Thoracic aorta (tissue), 2 donors: ENCODE results near the gene MYBPHL. TPM values are rescaled to one million over a fixed set of nuclear protein-coding genes. Genes with fewer than 3 reads are reported as not detected.

Experiments used
- ATAC-seq: fragments of 150-250 bp; one replicate; pipeline ENCODE4 v1.8.0; 2017; ENCODE audit warnings: low read depth; ENCODE audit not compliant: insufficient number of reproducible peaks, low FRiP score
- DNase-seq: peaks from one replicate; pipeline ENCODE4 v3.0.0-alpha.2; 2020; ENCODE audit warnings: low spot score
- H3K27ac ChIP-seq, 2 donors: fragments of 200-600 bp; sonication (generic); 1 replicate in 1 of 2; 2 replicates in 1 of 2; pipeline ENCODE4 v1.5.1; 2016; ENCODE audit warnings: mild to moderate bottlenecking in 2 of 2, moderate library complexity in 2 of 2
- H3K27me3 ChIP-seq: fragments of 200-600 bp; sonication (generic); replicated peaks from 2 replicates; pipeline ENCODE4 v1.6.0; 2016; ENCODE audit warnings: mild to moderate bottlenecking; ENCODE audit not compliant: insufficient read depth
- H3K36me3 ChIP-seq: fragments of 200-600 bp; sonication (generic); one replicate; pipeline ENCODE4 v1.5.1; 2016
- H3K4me1 ChIP-seq, 2 donors: fragments of 200-600 bp; sonication (generic); 1 replicate in 1 of 2; 2 replicates in 1 of 2; pipeline versions ENCODE4 v1.5.1 to v1.6.0; 2016; ENCODE audit warnings: low read depth in 2 of 2, mild to moderate bottlenecking in 1 of 2; ENCODE audit not compliant: control insufficient read depth in 1 of 2
- H3K4me3 ChIP-seq: fragments of 200-600 bp; sonication (generic); 2 replicates; pipeline ENCODE4 v1.5.1; 2016; ENCODE audit warnings: mild to moderate bottlenecking
- H3K9me3 ChIP-seq: fragments of 200-600 bp; sonication (generic); 2 replicates; pipeline ENCODE4 v1.5.1; 2016
- total RNA-seq, 2 donors: library from RNA; depleted of rRNA; stranded (reverse); fragments of >200 nt; gene quantifications; one replicate each; pipeline versions ENCODE4 v1.1.0 to v1.2.3, GENCODE V29; 2016
- TF ChIP-seq, protein P1 (sequence below): fragments of 200-600 bp; sonication (generic); IDR thresholded peaks from one replicate; pipeline ENCODE4 v1.5.1; 2019; ENCODE audit warnings: antibody characterized with exemption

The MYBPHL gene
- total RNA-seq, 2 donors from 2014 or later, result 1.1 TPM; not detected in 1

DNA sequence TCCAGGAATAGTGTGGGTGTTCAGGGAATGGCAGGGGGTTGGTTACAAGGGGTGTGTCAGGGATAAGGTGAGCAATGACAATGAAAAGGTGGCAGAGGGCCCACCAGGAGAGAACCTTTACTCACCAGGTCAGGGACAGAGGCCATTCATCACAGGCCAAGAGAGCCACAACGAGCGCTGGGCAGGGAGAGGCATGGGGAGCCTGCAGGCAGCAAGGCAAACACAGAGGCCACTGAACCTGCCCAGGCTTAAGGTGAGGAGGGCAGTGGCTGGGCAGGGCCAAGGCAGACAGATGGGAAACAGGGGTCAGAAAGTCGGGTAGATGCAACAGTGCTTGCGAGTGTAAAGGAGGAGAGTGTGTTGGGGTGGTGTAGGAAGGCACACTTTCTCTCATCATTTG lies 28.3 kb upstream of the MYBPHL start:
- H3K4me1 ChIP-seq, result no peaks in the 10 kb centered on the region
- no peak overlapping the region for H3K4me3 ChIP-seq
- no peak for ATAC-seq
- no peak for DNase-seq
- H3K36me3 ChIP-seq, result peaks cover 80% of the 10 kb centered on the region
- H3K27me3 ChIP-seq, result no peaks in the 10 kb centered on the region
- H3K27ac ChIP-seq, result no peak overlapping the region
- H3K9me3 ChIP-seq, result peaks cover 5% of the 10 kb centered on the region
- TF ChIP-seq, protein P1, sequence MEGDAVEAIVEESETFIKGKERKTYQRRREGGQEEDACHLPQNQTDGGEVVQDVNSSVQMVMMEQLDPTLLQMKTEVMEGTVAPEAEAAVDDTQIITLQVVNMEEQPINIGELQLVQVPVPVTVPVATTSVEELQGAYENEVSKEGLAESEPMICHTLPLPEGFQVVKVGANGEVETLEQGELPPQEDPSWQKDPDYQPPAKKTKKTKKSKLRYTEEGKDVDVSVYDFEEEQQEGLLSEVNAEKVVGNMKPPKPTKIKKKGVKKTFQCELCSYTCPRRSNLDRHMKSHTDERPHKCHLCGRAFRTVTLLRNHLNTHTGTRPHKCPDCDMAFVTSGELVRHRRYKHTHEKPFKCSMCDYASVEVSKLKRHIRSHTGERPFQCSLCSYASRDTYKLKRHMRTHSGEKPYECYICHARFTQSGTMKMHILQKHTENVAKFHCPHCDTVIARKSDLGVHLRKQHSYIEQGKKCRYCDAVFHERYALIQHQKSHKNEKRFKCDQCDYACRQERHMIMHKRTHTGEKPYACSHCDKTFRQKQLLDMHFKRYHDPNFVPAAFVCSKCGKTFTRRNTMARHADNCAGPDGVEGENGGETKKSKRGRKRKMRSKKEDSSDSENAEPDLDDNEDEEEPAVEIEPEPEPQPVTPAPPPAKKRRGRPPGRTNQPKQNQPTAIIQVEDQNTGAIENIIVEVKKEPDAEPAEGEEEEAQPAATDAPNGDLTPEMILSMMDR, result no peak

DNA sequence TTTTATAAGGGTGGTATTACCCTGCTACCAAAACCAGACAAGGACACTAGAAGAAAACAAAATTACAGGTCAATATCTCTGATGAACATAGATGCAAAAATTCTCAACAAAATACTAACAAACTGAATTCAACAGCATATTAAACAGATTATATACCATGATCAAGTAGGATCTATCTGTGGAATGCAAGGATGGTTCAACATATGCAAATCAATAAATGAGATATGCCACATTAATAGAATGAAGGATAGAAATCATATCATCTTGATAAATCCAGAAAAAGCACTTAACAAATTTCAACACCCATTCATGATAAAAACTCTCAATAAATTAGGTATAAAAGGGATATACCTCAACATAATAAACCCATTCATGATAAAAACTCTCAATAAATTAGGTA lies 24.3 kb upstream of the MYBPHL start:
- peaks cover 78% of the 10 kb centered on the region for H3K36me3 ChIP-seq

GRCh38 chr1:109327285-109327684 lies 20.5 kb upstream of the MYBPHL start:
- Histone ChIP-seq H3K4me1 (no peaks in the 10 kb centered on the region), H3K4me3 (no peak overlapping the region), H3K27ac (no peak overlapping the region), H3K36me3 (peaks cover 81% of the 10 kb centered on the region), H3K9me3 (peaks cover 5% of the 10 kb centered on the region), H3K27me3 (no peaks in the 10 kb centered on the region)
- TF ChIP-seq, protein P1, result no peak
- DNase-seq, result no peak
- ATAC-seq, result no peak

More for the DNA sequence above, 24.3 kb upstream of the MYBPHL start:
- ATAC-seq (no peak), DNase-seq (no peak)
- H3K9me3 ChIP-seq, result peaks cover 5% of the 10 kb centered on the region
- no peak overlapping the region for H3K27ac ChIP-seq
- no peaks in the 10 kb centered on the region for H3K4me1 ChIP-seq
- TF ChIP-seq, protein P1, result no peak
- H3K27me3 ChIP-seq, result no peaks in the 10 kb centered on the region
- H3K4me3 ChIP-seq, result no peak overlapping the region

- DNase-seq, result no peak
- Histone ChIP-seq H3K9me3 (no peaks in the 10 kb centered on the region), H3K36me3 (peaks cover 87% of the 10 kb centered on the region), H3K4me3 (no peak overlapping the region), H3K27ac (no peak overlapping the region), H3K4me1 (no peaks in the 10 kb centered on the region), H3K27me3 (no peaks in the 10 kb centered on the region)
- TF ChIP-seq, protein P1, result no peak
- ATAC-seq, result no peak
These were observed 16.2 kb upstream of the MYBPHL start for GRCh38 chr1:109322974-109323373.

DNA sequence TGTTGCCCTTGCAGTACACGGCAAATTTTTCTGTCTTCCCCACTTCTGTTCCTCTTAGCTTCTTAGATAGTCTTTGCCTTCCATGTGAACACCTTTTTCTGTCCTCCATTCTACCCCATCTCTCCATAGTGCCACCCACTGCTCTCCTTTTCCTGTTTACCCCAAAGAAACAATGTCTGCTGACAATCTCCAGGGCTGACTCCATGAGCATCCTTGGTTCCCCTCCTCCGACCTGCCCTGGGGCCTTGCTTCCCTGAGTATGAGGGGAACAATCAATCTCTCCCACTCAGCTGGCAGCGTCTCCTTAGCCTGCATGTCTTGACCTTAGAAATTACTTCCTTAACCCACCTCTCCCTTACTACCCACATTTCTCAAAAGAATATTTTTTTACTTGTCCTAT lies 12.3 kb upstream of the MYBPHL start:
- Histone ChIP-seq H3K27ac (no peak overlapping the region), H3K4me3 (no peak overlapping the region), H3K27me3 (no peaks in the 10 kb centered on the region), H3K36me3 (peaks cover 92% of the 10 kb centered on the region), H3K4me1 (no peaks in the 10 kb centered on the region), H3K9me3 (no peaks in the 10 kb centered on the region)
- DNase-seq, result no peak
- TF ChIP-seq, protein P1, result no peak
- ATAC-seq, result no peak
